GM12878 (cell line): ENCODE results near the gene IFNG-AS1.

Experiments used
- CTCF ChIP-seq, 3 experiments: IDR thresholded peaks in 2 of 3; conservative IDR thresholded peaks in 1 of 3; 2 replicates each; pipeline ENCODE4 v1.5.1; 2011; ENCODE audit warnings: low read depth in 3 of 3, low read length in 3 of 3, mild to moderate bottlenecking in 3 of 3, control low read depth in 2 of 3, moderate library complexity in 2 of 3, inconsistent platforms in 1 of 3, mixed read lengths in 1 of 3; ENCODE audit not compliant: control insufficient read depth in 2 of 3, insufficient read depth in 1 of 3; ENCODE audit errors: extremely low read depth in 1 of 3
- ELK1 ChIP-seq: IDR thresholded peaks from 2 replicates; pipeline ENCODE4 v1.6.1; 2012; ENCODE audit warnings: low read depth, low read length, improper control_type of control experiment
- EP300 ChIP-seq, 2 experiments: fragments of 150-350 bp in 1 of 2; IDR thresholded peaks; 2 replicates each; pipeline ENCODE4 v1.6.1; 2011 to 2012; ENCODE audit warnings: low read depth in 2 of 2, low read length in 2 of 2, borderline replicate concordance in 1 of 2, improper control_type of control experiment in 1 of 2, inconsistent platforms in 1 of 2; ENCODE audit not compliant: control insufficient read depth in 1 of 2
- EZH2 ChIP-seq: IDR thresholded peaks from 2 replicates; pipeline ENCODE4 v1.6.1; 2012; ENCODE audit warnings: low read depth, mild to moderate bottlenecking, control low read depth, inconsistent platforms, low read length, borderline replicate concordance; ENCODE audit not compliant: control insufficient read depth
- FOXM1 ChIP-seq: IDR thresholded peaks from 2 replicates; pipeline ENCODE4 v1.6.1; 2012; ENCODE audit warnings: low read depth, mild to moderate bottlenecking, inconsistent platforms, low read length, moderate library complexity
- MXI1 ChIP-seq: fragments of 150-350 bp; IDR thresholded peaks from 2 replicates; pipeline ENCODE4 v1.6.1; 2011; ENCODE audit warnings: low read depth, mild to moderate bottlenecking, inconsistent platforms, low read length, improper control_type of control experiment
- POLR2A ChIP-seq: IDR thresholded peaks from 2 replicates; pipeline ENCODE4 v1.6.1; 2011; ENCODE audit warnings: low read depth, mild to moderate bottlenecking, low read length
- POLR2AphosphoS5 ChIP-seq: IDR thresholded peaks from 2 replicates; pipeline ENCODE4 v1.6.1; 2011; ENCODE audit warnings: mild to moderate bottlenecking, low read length, inconsistent platforms
- SP1 ChIP-seq: IDR thresholded peaks from one replicate; pipeline ENCODE4 v1.6.1; 2011; ENCODE audit warnings: low read depth, low read length
- YY1 ChIP-seq: IDR thresholded peaks from 2 replicates; pipeline ENCODE4 v1.6.1; 2011; ENCODE audit warnings: low read depth, mild to moderate bottlenecking, low read length

GRCh38 chr12:67994046-67994445 is 4.8 kb downstream of the IFNG-AS1 start:
- TF ChIP-seq POLR2A (no peak), SP1 (no peak), EZH2 (no peak), POLR2AphosphoS5 (no peak), YY1 (no peak), FOXM1 (no peak), MXI1 (no peak), ELK1 (no peak), CTCF (IDR thresholded peaks at IDR 0.05 in 2 of 3, conservative IDR thresholded peaks at IDR 0.05 in 1 of 3; ENCODE audit: control insufficient read depth in 2 of 3, extremely low read depth in 1 of 3, insufficient read depth in 1 of 3, low read depth in 3 of 3, low read length in 3 of 3) (no peak), EP300 (IDR thresholded peaks at IDR 0.05; ENCODE audit: borderline replicate concordance in 1 of 2, control insufficient read depth in 1 of 2, low read depth in 2 of 2, low read length in 2 of 2) (no peak)
